ENCODE measurements around the gene PRDX2. TPM values are rescaled to one million over a fixed set of nuclear protein-coding genes. Genes with fewer than 3 reads are reported as not detected.

PRDX2 gene
- total RNA-seq, 1 donor from 2014 or later, result 123 TPM

- Histone ChIP-seq H3K27me3 (no peaks in the 10 kb centered on the region), H3K36me3 (no peaks in the 10 kb centered on the region), H3K27ac (peak within 1 kb of the TSS; percentile 84), H3K9me3 (no peaks in the 10 kb centered on the region), H3K4me3 (peak within 1 kb of the TSS; percentile 73), H3K4me1 (peaks cover 16% of the 10 kb centered on the region)
- peak; percentile 78 for ATAC-seq
- peak; percentile 97 for DNase-seq
- intact Hi-C loops (cut with DNase I), result no loop called here
- no peak for TF ChIP-seq CTCF (IDR thresholded peaks at IDR 0.05)
Measured at GRCh38 chr19:12774588-12775555, 26.7 kb downstream of the PRDX2 start, which contains the start of gene HOOK2. TSS of gene HOOK2 (minus strand) at chr19:12775552. CDS start at chr19:12775449, 103 bp downstream.

- no peak overlapping the region for H3K27ac ChIP-seq
- H3K4me1 ChIP-seq, result peaks cover 7% of the 10 kb centered on the region
- no peak overlapping the region for H3K4me3 ChIP-seq
- DNase-seq, result no peak
- no peak for TF ChIP-seq CTCF (IDR thresholded peaks at IDR 0.05)
- no peaks in the 10 kb centered on the region for H3K27me3 ChIP-seq
- intact Hi-C loops (cut with DNase I), result no loop called here
- no peak for ATAC-seq
- no peaks in the 10 kb centered on the region for H3K9me3 ChIP-seq
- no peaks in the 10 kb centered on the region for H3K36me3 ChIP-seq
Measured at GRCh38 chr19:12773571-12773970, 28.0 kb downstream of the PRDX2 start.

GRCh38 chr19:12772323-12772722 is 29.3 kb downstream of the PRDX2 start:
- no peak overlapping the region for H3K27ac ChIP-seq
- no peak for ATAC-seq

GRCh38 chr19:12770922-12771321 is 30.7 kb downstream of the PRDX2 start:
- TF ChIP-seq CTCF (IDR thresholded peaks at IDR 0.05), result no peak
- ATAC-seq, result no peak
- intact Hi-C loops (cut with DNase I), result no loop called here
- Histone ChIP-seq H3K27ac (no peak overlapping the region), H3K4me1 (peaks cover 6% of the 10 kb centered on the region), H3K9me3 (no peaks in the 10 kb centered on the region), H3K27me3 (no peaks in the 10 kb centered on the region), H3K4me3 (no peak overlapping the region), H3K36me3 (no peaks in the 10 kb centered on the region)
- no peak for DNase-seq

More at GRCh38 chr19:12772323-12772722, 29.3 kb downstream of the PRDX2 start:
- H3K4me1 ChIP-seq, result peaks cover 2% of the 10 kb centered on the region
- TF ChIP-seq CTCF (IDR thresholded peaks at IDR 0.05), result no peak
- H3K4me3 ChIP-seq, result no peak overlapping the region
- no peaks in the 10 kb centered on the region for H3K36me3 ChIP-seq
- intact Hi-C loops (cut with DNase I), result no loop called here
- H3K27me3 ChIP-seq, result no peaks in the 10 kb centered on the region
- H3K9me3 ChIP-seq, result no peaks in the 10 kb centered on the region
- no peak for DNase-seq

- DNase-seq (peak; percentile 83), ATAC-seq (peak; percentile 82)
- H3K4me1 ChIP-seq, result peaks cover 8% of the 10 kb centered on the region
- H3K9me3 ChIP-seq, result no peaks in the 10 kb centered on the region
- no peaks in the 10 kb centered on the region for H3K27me3 ChIP-seq
- no peak for TF ChIP-seq CTCF (IDR thresholded peaks at IDR 0.05)
- intact Hi-C loops (cut with DNase I), result loop anchor here (5.0 kb wide), 1 partner anchor 78 kb away; no protein-coding TSS in a partner anchor
- no peak overlapping the region for H3K4me3 ChIP-seq
- no peak overlapping the region for H3K27ac ChIP-seq
- H3K36me3 ChIP-seq, result peaks cover 2% of the 10 kb centered on the region
Measured at GRCh38 chr19:12769689-12770088, 31.9 kb downstream of the PRDX2 start.
